SW480 (cell line): ENCODE data around the gene RNF223.

Experiments used
- DNase-seq: peaks from one replicate; pipeline ENCODE4 v3.0.0-alpha.2; 2016; ENCODE audit warnings: low spot score

RNF223 gene

DNA sequence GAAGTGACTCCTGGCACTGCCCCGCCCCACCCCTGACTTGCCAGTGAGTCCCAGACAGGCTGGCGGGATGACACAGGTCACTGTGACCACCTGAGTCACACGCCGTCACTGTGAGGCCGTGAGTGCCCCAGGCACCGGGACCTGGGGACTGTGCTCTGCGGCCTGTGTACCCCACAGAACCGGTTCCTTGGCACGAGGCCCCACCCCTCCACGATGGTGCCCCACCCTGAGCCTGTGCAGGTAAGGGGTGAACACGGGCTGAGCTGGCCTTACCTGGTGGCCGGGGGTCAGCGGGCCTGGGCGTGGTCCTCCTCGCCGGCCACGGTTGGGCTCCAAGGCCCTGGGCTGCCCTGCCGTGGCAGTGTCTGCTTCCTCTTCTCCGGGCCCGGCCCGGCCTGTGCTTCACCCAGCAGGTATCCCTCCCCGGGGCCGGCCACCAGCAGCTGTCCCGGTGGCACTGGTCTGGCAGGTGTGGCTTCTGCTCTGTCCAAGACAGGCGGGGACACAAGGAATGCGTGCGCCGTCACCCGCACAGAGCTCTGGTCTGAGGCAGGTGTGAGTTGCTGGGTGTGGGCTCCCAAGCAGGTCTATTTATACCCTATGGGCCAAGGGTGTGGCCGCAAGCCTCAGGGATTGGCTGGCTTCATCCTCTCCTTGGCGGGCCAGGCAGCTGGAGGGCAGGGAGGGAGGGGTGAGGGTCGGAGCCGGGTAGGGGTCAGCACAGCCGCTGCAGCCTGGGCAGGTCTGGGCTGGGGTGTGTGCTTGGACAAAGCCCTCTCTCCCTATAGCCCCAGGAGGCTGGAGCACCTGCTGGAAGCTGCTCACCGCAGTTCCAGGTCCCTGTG lies at the start of gene RNF223:
TSS of gene RNF223 (minus strand) at position 564 of the 845 bp plus-strand sequence. CDS start 1,740 bp downstream, outside the sequence.
- peak; percentile 86 for DNase-seq

DNA sequence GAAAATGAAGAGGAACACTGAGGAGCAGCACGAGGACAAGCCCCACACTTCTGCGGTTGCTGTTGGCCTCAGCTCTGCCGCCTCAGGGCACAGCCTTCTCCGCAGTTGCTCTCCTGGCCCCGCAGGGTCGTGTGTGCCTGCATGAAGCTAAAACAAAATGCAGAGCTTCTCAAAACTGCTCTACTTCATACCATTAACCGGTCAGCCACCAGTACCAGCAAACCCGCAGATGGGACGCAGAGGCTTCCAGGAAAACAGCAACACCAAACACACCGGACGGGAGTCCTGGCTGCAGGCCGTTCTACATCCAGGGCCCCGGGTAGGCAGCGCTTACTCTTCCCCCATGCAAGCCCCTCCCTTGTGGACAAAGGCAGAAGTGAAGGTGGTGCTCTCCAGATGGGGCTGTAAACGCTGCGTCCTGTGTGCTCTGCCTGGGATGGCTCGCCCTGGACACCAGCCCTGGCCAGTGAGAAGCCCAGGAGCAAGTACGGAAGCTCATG lies 48.9 kb upstream of the RNF223 start:
- no peak for DNase-seq

DNA sequence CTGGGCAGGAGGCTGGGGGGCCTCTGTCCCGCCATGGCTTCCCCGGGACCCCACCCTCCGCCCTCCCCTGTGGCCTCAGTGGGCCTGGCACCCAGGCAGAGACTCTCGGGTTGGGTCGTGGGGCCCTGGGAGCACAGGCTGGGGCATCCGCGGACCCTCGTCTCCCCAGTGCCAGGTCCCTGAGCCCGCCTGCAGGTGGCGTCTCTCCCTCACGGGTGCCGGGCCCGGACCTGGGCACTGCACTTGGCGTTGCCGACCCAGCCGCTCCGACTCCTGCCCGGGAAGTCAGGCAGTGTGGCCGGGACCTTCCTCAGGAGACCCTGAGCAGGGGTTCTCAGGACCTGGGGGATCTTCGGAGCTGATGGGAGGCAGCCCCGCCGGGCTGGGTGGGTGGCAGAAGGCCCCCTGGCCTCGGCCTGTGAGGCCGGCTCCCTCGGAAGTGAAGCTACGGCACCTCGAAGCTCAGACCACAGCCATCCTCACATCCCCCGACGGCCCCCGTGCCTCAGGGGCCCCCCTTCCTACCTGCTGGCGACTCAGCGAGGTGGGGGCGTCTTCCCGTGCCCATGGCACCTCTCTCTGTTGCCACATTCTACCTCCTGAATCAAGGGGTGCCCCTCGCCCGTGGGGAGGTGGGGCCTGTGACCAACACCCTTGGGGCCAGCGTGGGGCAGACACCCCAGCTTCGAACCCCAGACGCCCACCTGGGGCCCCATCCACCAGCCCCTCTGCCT lies 48.1 kb upstream of the RNF223 start:
- DNase-seq, result peak; percentile 72

DNA sequence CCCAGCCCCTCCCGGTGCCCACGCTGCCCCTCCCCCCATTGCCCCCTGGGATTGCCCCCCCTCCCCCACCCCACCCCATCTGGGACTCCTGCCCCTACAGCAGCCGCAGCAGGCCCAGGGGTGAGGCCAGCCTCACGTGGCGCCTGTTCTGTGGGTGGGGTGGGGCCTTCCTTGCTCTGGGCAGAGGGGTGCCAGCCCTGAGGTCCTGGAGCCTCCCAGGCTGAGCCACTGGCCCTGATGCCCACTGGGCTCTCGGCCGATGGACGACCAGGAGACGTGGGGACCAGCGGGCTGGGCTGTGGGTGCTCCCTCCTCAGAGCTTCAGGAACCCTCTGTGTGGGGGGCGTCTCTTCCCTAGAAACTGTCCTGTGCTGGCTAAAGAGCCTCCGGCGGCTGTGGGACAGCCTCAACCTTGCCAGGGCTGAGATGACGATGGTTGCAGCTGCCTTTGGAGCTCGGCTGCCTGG lies 47.5 kb upstream of the RNF223 start:
- no peak for DNase-seq

DNA sequence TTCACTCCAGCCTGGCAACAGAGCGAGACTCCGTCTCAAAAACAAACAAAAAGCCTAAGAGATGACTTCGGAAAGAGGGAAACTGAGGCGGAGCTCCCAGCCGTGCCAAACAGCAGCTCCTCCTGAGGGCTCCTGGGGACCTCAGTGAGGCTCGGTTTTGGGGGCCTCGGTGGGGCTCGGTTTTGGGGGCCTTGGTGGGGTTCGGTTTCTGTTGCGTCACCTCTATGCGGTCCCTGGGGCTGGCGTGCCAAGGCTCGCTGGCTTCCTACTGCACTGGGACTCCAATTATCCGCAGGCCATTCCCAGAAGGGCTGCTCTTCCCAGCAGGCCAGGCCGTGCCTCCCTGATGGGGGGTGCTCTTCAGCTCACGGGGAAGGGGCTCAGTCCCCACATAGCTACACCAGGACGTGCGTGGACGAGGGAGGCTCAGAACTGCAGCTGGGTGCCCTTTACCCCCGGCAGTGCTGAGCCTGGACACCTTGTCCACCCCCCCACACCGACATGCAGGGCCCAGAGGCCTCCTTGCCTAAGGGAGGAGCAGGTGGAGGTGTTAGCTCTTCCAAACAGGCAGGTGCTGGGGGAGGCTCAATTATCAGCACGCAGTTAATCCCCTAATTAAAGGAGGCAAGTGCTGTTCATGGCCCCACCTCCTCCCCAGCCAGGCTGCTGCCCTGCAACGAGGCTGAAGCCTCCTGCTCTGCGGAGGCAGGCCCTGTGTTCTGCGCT lies 46.9 kb upstream of the RNF223 start:
- DNase-seq, result no peak

DNA sequence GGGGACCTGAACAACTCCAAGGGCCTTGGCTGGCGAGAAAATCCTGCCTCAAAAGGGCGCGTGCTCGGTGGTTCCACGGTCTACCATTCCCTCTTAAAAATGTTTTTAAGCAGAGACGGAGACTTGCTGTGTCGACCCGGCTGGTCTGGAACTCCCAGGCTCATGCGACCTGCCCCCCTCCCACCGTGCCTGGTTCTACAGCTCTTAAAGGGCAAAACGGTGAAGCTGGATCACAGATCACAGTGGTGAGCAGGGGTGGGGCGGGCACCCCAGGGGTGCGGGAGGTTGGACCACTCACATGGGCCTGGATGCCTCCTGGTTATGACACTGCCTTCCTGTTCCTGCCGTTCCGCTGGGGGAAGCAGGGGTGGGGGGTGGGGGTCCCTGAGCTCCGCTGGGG lies 46.0 kb upstream of the RNF223 start:
- DNase-seq, result no peak

DNA sequence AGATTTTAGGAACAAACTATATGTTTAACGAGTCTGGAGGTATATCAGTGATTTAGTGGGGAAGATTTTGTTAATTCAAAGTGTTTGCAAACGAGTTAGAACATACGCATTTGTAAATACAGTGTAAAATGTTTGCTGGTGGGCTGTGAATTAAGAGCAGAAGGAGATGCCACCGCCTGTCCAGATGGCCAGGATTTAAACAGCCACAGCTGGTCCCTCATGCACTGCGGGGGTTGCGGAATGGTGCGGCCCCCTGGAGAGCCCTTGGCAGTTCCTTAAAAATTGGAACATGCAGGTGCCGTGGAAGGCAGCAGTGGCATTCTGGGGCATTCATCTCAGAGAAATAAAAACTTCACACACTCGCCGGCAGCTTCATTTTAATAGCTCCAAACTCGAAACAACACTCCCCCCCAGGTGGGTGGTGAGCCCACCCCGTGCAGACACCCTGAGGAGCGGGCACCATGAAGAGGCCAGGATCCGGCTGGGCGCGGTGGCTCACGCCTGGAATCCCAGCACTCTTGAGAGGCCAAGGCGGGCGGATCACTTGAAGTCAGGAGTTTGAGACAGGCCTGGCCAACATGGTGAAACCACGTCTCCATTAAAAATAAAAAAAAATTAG lies 45.3 kb upstream of the RNF223 start:
- no peak for DNase-seq

DNA sequence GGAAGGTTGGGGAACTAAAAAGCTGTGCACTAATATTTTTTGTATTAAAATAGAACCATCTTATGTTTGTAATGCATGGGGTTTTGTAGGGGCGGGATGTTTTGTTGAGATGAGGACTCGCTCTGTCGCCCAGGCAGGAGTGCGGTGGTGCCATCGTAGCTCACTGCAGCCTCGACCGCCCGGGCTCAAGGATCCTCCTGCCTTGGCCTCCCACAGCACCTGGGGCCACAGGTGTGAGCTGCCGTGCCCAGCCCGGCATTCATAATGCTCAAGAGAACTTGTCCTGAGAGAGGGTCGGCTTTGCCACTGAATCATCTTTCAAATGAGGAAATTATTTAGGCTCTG lies 44.7 kb upstream of the RNF223 start:
- DNase-seq, result no peak

DNA sequence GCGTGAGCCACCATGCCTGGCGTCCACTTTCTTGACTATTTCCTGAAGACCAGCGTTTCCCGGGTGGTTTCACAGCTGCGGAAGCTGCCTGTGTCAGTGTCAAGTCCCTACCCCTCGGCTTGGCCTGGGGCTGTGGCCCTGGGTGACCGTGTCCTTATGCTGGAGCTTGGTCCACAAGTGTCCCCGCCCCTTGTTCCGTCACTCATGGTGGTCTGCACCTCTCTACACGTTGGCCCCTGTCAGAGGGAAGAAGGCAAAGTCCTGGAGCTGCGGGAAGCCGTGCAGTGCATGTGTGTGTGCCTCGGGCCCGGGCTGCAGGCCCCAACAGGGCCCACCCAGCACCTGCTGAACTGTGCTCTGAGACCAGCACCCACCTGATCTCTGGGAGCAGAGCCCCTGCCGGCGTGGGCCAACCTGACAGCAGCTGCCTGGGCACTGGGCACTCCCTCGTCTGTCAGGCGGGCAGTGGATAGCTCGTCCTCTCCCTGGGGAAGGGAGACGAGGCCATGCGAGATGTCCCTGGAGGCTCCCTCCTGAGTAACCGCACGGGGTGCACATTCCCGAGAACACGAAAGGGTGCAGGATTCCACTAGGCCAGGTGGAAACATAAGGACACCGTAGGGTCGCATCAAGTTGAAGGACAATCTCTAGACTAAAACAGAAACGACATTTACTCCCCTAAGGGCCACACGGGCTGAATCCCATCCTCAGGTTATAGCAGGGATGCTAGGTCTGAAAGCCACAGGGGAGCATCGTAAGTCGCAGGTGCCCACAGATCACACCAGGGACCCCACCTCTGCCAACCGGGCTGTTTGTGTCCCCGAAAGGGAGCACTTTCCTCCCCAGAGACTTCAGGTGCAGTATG lies 44.1 kb upstream of the RNF223 start:
- no peak for DNase-seq

DNA sequence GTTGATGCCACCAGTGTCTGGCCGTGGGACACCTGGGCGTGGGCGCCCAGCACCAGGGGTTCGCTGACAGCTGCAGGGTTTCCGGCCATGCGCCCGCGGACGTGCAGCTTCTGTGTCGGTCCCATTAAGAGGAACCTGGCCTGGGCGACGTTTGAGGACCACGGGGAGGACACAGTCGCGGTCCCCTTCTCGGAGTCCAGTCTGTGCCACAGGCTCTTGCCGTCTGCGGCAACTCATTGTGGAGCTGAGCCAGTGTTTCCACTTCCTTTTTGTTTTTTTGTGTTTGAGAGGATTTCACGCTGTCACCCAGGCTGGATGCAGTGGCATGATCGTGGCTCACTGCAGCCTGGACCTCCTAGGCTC lies 43.3 kb upstream of the RNF223 start:
- no peak for DNase-seq

DNA sequence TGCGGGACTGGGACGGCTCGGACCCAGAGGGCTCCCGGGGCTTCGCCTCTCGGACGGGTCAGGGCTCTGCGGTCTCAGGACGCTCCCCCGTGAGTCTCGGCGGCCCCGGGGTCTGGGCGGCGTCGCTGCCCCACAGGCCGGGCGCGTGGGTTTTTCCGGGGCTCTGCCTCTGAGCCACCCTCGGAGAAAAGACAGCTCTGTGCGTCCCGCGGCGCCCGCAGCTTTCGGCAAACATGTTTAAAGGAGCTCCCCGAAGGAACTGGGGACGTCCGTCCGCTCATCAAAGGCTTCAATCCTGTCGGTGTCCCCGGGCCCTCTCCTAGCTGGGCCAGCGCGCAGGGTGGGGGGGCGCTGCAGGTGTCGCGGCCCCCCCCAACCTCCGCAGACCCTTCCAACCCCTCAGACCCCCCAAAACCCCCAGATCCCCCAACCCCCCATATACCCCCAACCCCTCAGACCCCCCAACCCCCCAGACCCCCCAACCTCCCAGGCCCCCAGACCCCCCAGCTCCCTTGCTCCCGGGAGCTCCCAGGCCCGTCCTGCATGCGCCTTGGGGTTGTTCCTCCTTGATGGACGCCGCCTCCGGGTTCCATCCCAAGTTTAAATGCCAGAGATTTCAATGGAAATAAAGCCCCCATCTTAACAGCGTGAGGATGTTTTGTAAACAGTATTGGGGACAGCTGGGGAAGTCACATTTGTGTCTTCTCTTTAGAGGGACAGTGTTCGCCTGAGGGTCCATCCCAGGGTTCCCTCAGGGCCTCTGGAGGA lies 42.8 kb upstream of the RNF223 start:
- no peak for DNase-seq

DNA sequence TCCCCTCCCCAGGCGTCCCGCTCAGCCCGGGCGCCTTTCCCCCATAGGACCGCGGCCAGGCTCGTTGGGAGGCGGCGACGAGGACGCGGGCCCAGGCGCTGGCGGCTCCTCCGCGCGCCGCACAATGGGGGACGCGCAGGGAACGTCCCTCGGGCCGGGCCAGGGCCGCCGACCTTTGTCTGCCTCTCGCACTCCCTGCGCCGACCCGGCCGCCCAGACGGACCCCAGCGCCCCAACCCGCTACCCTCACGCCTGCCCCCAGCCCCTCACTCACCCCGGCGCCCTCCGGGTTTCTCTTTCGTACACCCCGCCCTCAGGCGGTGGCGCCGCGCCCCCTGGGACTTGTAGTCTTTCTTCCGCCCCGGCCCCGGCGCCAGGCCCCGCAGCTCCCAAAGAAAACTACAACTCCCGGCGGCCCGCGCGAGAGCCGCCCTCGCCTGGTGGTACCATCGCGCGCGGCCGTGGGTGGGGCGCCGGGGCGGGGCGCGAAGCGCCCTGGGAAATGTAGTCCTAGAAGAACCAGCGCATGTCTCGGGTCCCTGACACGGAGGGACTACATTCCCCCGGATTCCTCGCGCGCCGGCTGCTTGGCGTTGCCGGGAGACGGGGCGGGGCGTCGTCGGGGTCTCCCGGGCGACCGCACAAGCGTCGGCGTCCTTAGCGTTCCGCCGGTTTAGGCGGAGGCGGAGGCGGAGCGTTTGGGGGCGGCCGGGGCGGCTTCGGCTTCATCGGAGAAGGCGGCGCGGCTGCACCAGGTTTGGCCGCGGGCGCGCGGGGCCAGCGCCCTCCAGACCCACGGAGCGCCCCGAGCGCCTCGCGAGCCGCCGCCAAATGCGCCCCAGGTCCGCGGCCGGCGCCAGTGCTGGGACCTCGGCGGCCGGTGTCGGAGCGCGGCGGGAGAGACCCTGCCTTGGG lies 41.9 kb upstream of the RNF223 start, which contains the start of gene C1orf159:
TSS of gene C1orf159 (minus strand) at position 304 of the 915 bp plus-strand sequence. CDS start 24,546 bp downstream, outside the sequence.
- peak; percentile 98 for DNase-seq

DNA sequence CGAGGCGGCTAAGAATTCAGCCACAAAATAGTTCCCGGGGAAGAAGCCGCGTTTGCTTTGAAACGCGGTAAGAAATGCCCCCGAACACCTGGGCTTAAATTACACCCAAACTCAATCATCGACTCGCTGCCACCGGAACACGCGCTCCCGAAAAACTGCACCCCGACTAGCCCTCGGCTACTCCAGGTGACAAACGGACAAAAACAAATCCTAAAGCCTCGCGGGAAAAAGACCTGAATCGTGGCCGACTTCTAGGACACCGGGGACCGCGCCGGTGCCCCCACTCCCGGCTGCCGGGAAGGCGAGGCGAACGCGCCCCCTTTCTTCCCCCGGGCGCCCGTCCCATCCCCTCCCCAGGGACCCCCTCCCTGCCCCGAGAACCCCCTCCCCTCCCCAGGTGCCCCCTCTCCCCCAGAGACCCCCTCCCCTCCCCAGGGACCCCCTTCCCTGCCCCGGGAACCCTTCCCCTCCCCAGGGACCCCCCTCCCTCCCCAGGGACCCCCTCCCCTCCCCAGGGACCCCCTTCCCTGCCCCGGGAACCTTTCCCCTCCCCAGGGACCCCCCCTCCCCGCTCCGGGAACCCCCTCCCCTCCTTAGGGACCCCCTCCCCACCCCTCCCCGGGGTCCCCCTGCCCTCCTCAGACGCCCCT lies 41.2 kb upstream of the RNF223 start:
- no peak for DNase-seq

DNA sequence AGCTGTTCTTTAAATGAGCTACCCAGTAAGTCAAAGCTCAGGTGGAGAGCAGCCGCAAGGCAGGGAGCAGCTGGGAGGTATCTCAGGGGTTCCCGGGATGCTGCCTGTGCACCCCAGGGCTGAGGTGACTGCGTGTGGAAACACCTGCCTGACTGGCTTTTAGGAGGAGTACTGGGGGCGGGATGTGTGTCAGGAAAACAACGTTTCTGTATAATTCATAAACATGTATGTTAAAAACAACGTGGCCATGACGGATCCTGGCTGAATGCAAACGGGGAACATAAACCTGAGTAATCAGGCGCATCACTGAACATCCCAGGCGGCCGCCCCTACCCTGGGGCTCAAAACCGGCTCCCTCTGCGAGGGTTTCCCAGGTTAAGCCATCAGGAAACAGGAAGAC lies 40.3 kb upstream of the RNF223 start:
- DNase-seq, result no peak

DNA sequence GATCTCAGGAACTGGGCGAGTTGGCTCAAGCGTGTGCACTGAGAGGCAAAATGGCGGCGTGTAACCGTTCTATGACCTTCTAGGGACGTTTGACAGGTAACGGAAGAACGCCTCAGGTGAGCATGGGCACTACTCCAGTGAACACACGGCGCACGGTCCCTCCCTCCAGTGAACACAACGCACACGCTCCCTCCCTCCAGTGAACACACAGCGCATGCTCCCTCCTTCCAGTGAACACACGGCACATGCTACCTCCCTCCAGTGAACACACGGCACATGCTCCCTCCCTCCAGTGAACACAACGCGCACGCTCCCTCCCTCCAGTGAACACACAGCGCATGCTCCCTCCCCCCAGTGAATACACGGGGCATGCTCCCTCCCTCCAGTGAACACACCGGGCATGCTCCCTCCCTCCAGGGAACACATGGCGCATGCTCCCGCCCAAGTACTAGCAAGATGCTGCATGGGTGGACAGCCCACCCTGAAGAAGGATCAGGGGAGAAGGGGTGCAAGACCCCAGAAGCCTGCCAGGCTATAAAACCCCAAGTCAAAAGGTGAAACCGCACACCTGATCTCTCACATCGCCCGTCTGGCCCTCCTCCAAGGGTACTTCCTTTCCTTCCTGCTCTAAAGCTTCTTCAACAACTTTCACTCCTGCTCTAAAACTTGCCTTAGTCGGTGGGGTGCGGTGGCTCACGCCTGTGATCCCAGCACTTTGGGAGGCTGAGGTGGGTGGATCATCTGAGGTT lies 38.3 kb upstream of the RNF223 start:
- no peak for DNase-seq

DNA sequence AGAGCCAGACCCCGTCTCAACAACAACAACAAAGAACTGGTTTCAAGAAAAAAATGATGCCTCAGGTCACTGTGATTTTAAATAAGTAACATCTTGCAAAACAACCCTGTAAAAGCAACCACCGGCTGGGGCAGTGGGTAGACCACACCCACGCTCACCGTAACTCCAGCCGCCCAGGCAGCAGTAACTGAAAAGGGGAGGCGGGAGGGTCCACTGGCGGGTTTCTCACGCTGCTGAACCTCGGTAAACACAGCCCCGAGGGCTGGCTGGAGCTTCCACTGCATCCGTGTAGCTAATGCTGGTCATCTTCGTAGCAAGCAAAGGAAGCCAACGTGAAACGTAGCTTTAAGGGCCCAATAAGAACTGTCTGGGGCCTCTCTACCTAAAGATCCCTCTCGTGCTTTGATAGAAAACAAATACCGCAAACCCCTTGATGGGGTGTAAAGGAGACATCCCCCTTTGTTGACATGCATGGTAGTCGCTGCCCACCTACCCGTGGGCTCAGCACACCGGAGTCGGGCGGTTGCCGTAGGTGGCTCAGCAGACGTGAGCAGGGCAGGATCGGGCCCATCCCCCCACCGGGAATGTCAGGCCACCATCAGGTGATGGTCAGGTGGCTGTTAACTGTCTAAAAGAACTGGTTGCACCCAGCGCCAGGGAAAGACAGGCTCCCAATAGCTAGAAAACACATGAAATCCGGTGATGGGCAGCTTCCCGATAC lies 37.6 kb upstream of the RNF223 start:
- DNase-seq, result no peak

DNA sequence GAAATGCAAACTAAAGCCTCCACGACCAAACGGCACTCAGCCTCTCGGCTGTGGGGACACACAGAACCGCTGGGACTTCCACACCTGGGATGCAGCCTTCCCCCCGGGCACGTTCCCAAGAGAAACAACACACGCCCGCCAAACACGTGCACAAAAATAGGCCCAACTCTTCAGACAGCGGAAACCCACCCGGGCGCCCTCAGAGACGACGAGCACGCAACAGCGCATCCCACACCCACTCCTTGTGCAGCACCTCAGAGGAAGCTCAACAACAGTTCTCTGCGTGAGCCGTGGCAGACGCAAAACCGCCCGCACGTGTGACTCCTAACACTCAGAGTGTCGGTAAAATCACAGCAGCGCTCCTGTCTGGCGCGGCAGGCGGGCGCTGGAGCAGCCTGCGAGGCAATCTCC lies 36.5 kb upstream of the RNF223 start:
- DNase-seq, result no peak
